Measurements from ENCODE around the gene ATP8A2. TPM values are rescaled to one million over a fixed set of nuclear protein-coding genes. Genes with fewer than 3 reads are reported as not detected.

The ATP8A2 gene
- total and polyA plus RNA-seq, 4 donors: 0.31 to 2.7 (median 1.1) TPM

- TF ChIP-seq, protein P1, sequence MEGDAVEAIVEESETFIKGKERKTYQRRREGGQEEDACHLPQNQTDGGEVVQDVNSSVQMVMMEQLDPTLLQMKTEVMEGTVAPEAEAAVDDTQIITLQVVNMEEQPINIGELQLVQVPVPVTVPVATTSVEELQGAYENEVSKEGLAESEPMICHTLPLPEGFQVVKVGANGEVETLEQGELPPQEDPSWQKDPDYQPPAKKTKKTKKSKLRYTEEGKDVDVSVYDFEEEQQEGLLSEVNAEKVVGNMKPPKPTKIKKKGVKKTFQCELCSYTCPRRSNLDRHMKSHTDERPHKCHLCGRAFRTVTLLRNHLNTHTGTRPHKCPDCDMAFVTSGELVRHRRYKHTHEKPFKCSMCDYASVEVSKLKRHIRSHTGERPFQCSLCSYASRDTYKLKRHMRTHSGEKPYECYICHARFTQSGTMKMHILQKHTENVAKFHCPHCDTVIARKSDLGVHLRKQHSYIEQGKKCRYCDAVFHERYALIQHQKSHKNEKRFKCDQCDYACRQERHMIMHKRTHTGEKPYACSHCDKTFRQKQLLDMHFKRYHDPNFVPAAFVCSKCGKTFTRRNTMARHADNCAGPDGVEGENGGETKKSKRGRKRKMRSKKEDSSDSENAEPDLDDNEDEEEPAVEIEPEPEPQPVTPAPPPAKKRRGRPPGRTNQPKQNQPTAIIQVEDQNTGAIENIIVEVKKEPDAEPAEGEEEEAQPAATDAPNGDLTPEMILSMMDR (IDR thresholded peaks at IDR 0.05; ENCODE audit: control extremely low read depth, extremely low read depth): no peak
- 87% methylated on average over 4 of the region's 4 CpGs for WGBS, 2 donors
- peaks cover 0 to 28% (median 14%) of the 10 kb centered on the region in 5 donors for H3K4me1 ChIP-seq (ENCODE audit: control insufficient read depth in 5 of 5, insufficient read depth in 5 of 5, low read length in 5 of 5)
- no peaks in the 10 kb centered on the region for H3K27me3 ChIP-seq (ENCODE audit: control insufficient read depth in 3 of 3, insufficient read depth in 3 of 3, low read length in 2 of 3)
- no peak overlapping the region for H3K9ac ChIP-seq (ENCODE audit: insufficient read depth in 1 of 2, low read length in 2 of 2)
- no peak overlapping the region for H3K4me3 ChIP-seq
- H3K36me3 ChIP-seq (ENCODE audit: control insufficient read depth in 4 of 4, insufficient read depth in 4 of 4, low read length in 4 of 4): no peaks in the 10 kb centered on the region
- no peak overlapping the region for H3K27ac ChIP-seq (ENCODE audit: low read depth in 1 of 2, low read length in 1 of 2)
- no peak for DNase-seq
- H3K9me3 ChIP-seq (ENCODE audit: control insufficient read depth in 4 of 4, insufficient read depth in 3 of 4, low read length in 3 of 4): no peaks in the 10 kb centered on the region
- ATAC-seq (ENCODE audit: insufficient read depth, low FRiP score): no peak
These were observed 513.6 kb downstream of the ATP8A2 start for GRCh38 chr13:25885418-25885817.

- DNase-seq (peak in 2 of 3 donors; percentile 44), ATAC-seq (ENCODE audit: insufficient read depth, low FRiP score) (no peak)
- Histone ChIP-seq H3K9ac (ENCODE audit: insufficient read depth in 1 of 2, low read length in 2 of 2) (no peak overlapping the region), H3K27ac (ENCODE audit: low read depth in 1 of 2, low read length in 1 of 2) (no peak overlapping the region), H3K9me3 (ENCODE audit: control insufficient read depth in 4 of 4, insufficient read depth in 3 of 4, low read length in 3 of 4) (no peaks in the 10 kb centered on the region), H3K4me3 (no peak overlapping the region), H3K36me3 (ENCODE audit: control insufficient read depth in 4 of 4, insufficient read depth in 4 of 4, low read length in 4 of 4) (no peaks in the 10 kb centered on the region), H3K27me3 (ENCODE audit: control insufficient read depth in 3 of 3, insufficient read depth in 3 of 3, low read length in 2 of 3) (no peaks in the 10 kb centered on the region), H3K4me1 (ENCODE audit: control insufficient read depth in 5 of 5, insufficient read depth in 5 of 5, low read length in 5 of 5) (peaks cover 0 to 17% (median 7%) of the 10 kb centered on the region in 5 donors)
- TF ChIP-seq, protein P1 (IDR thresholded peaks at IDR 0.05; ENCODE audit: control extremely low read depth, extremely low read depth): no peak
- 91 to 93% methylated on average over 14 of the region's 14 CpGs for WGBS, 2 donors
These were observed 514.9 kb downstream of the ATP8A2 start for GRCh38 chr13:25886438-25887214.

DNA sequence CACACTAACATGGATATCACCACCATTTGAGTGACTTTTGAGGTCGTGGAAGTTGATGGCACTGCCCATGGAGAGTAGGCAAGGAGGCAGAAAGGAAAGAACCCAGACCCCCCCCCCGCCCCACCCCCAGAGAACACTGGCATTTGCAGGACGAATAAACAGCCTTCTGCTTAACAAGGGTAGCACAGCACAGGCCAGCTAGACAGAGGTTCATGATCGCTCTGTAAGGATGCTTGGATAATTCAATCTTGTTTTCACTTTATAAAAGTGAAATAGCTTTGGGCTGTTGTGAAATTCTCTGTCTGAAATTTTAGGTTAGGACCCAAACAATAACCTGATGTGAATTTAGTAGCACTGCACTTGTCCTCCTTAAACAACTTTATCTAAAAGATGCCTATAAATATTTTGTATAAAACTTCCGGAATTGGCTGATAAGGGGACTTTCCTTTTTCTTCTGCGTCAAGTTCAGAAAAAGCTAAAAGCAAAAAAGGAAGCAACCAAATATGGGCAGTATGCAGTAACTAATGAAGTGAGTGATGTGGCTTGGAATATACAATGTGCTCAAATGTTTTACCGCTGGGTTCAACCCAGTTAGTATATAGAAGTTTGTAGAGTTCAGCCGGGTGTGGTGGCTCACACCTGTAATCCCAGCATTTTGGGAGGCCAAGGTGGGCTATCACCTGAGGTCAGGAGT, 516.3 kb downstream of the ATP8A2 start:
- TF ChIP-seq, protein P1 (IDR thresholded peaks at IDR 0.05; ENCODE audit: control extremely low read depth, extremely low read depth): no peak
- no peaks in the 10 kb centered on the region for H3K27me3 ChIP-seq (ENCODE audit: control insufficient read depth in 3 of 3, insufficient read depth in 3 of 3, low read length in 2 of 3)
- H3K27ac ChIP-seq (ENCODE audit: low read depth in 1 of 2, low read length in 1 of 2): no peak overlapping the region
- WGBS, 2 donors: 73 to 83% methylated on average over 8 of the region's 8 CpGs
- DNase-seq: peak in 2 of 3 donors; percentile 42 to 57
- H3K9ac ChIP-seq (ENCODE audit: insufficient read depth in 1 of 2, low read length in 2 of 2): no peak overlapping the region
- peaks cover 0 to 4% (median 0%) of the 10 kb centered on the region in 5 donors for H3K4me1 ChIP-seq (ENCODE audit: control insufficient read depth in 5 of 5, insufficient read depth in 5 of 5, low read length in 5 of 5)
- no peak overlapping the region for H3K4me3 ChIP-seq
- no peaks in the 10 kb centered on the region for H3K36me3 ChIP-seq (ENCODE audit: control insufficient read depth in 4 of 4, insufficient read depth in 4 of 4, low read length in 4 of 4)
- no peak for ATAC-seq (ENCODE audit: insufficient read depth, low FRiP score)
- no peaks in the 10 kb centered on the region for H3K9me3 ChIP-seq (ENCODE audit: control insufficient read depth in 4 of 4, insufficient read depth in 3 of 4, low read length in 3 of 4)
